Iris pigment epithelial cell (primary cell): Measurements from ENCODE around the gene MUC3A.
A peak's percentile ranks its signal among the peaks of the same experiment; 100 is the strongest.
"Not testable (repeated sequence)": the region's sequence is repeated elsewhere in the genome, so short reads cannot be mapped to it uniquely, and the experiment has no call there.

ENCODE experiments used
- DNase-seq: peaks from one replicate; pipeline ENCODE4 v3.0.0-alpha.2; 2011; ENCODE audit warnings: low read depth

MUC3A gene, protein sequence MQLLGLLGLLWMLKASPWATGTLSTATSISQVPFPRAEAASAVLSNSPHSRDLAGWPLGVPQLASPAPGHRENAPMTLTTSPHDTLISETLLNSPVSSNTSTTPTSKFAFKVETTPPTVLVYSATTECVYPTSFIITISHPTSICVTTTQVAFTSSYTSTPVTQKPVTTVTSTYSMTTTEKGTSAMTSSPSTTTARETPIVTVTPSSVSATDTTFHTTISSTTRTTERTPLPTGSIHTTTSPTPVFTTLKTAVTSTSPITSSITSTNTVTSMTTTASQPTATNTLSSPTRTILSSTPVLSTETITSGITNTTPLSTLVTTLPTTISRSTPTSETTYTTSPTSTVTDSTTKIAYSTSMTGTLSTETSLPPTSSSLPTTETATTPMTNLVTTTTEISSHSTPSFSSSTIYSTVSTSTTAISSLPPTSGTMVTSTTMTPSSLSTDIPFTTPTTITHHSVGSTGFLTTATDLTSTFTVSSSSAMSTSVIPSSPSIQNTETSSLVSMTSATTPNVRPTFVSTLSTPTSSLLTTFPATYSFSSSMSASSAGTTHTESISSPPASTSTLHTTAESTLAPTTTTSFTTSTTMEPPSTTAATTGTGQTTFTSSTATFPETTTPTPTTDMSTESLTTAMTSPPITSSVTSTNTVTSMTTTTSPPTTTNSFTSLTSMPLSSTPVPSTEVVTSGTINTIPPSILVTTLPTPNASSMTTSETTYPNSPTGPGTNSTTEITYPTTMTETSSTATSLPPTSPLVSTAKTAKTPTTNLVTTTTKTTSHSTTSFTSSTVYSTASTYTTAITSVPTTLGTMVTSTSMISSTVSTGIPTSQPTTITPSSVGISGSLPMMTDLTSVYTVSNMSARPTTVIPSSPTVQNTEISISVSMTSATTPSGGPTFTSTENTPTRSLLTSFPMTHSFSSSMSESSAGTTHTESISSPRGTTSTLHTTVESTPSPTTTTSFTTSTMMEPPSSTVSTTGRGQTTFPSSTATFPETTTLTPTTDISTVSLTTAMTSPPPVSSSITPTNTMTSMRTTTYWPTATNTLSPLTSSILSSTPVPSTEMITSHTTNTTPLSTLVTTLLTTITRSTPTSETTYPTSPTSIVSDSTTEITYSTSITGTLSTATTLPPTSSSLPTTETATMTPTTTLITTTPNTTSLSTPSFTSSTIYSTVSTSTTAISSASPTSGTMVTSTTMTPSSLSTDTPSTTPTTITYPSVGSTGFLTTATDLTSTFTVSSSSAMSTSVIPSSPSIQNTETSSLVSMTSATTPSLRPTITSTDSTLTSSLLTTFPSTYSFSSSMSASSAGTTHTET (N-terminal part only)

DNA sequence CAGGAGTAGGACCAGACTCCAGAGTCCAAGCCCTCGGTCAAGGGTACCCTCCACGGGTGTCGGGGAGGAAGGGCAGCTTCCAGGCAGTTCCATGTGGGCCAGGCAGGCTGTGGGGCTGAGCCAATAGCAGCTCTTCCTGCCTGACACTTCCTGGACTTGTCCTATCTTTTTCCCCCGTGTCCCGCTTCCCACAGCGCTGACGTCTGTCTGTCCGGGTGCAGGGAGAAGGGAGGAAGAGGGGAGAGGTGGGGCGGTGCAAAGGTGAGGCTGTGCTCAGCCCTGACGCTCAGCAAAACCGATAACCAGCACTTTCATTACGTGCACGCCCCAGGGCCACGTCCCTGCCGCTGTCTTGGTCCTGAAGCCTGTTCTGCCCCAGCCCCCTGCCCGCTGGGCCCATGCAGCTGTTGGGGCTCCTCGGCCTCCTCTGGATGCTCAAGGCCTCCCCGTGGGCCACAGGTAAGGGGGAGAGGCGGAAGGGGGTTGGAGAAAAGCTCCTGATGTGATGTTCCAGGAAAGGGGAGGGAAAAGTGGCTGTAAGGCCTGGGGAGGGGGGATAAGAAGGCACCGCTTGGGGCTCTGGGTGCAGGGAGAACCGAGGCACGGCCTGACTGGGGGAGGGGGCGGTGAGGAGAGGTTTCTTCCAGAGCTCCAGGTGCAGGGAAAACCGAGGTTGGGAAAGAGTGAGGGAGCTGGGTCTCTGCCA, at the start of gene MUC3A:
TSS of gene MUC3A (plus strand) at position 308 of the 706 bp plus-strand sequence. CDS start at position 399, 91 bp downstream.
- DNase-seq = no peak

DNA sequence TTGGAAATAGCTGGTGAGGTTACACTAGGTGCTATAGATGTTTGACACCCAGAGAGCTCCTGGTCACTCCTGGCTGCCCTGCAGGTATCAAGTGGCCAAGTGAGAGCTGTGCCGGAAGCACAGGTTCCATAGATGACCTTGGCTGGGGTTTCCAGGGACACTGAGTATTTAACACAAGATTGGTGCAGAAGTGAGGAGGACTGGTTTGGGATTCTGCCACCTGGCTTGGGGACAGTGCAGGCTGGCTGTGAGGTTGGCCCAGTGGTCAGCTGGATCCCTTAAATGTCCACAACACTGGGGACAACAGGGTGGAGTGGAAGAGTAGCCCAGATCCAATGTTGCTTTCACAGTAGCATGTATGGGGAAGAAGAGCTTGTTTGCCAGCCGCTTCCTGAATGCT, 48.4 kb upstream of the MUC3A start:
- DNase-seq = no peak

DNA sequence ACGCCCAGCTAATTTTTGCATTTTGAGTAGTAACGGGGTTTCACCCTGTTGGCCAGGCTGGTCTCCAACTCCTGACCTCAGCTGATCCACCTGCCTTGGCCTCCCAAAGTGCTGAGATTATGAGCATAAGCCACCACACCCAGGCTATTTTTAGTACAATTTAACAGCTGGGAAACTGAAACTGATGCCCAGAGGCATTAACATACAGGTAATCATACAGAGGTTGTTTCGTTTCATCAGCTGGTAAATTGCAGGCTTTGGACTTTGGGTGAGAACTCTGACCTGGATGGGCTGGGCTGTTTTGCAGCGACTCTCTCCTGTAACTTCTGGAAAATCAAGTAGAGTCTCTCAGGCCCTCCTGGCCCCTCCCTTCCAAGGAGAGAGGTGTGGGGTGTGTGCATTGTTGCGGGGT, 47.4 kb upstream of the MUC3A start:
- no peak for DNase-seq

DNA sequence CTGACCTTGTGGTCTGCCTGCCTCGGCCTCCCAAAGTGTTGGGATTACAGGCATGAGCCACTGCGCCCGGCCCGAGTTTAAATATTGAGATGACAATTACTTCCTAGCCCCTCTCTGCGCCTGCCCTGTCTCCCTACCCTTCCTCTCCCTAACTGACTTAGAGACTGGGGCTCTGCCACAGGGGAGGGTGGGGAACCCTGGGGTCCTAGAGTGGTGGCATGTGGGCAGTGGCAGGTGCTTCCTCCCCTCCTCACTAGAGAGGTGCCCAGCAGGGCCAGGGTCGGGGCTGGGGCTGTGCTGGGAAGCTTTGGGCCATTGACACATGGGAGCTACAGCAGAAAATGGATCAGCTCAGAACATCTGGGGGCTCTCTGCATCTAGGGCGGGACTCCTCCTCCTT, 46.7 kb upstream of the MUC3A start:
- DNase-seq = no peak

DNA sequence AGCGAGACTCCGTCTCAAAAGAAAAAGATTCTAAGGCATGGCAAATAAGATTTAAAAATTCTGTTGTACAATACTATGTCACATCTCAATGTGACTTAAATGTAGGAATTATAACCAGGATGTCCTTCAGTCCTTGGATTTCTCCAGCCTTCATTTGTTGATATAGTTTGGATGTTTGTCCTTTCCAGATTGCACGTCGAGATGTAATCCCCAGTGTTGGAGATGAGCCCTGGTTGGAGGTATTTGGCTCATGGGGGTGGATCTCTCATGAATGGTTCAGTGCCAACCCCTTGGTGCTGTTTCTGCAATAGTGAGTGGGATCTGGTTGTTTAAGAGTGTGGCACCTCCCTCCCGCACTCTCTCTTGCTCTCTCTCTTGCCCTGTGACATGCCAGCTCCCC, 40.8 kb upstream of the MUC3A start:
- DNase-seq = no peak

DNA sequence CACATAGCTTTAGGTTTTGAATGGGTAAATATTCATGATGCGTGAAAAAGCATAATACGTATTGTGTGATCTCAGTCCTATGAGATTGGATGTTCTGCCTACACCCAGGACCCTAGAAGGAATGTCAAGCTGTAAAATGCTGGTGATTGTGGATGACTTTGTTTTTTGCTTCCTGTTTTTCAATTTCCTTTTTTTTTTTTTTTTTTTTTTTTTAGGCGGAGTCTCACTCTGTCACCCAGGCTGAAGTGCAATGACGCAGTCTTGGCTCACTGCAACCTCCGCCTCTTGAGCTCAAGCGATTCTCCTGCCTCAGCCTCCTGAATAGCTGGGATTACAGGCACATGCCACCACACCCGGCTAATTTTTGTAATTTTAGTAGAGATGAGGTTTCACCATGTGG, 38.9 kb upstream of the MUC3A start:
- DNase-seq = not testable (repeated sequence)

DNA sequence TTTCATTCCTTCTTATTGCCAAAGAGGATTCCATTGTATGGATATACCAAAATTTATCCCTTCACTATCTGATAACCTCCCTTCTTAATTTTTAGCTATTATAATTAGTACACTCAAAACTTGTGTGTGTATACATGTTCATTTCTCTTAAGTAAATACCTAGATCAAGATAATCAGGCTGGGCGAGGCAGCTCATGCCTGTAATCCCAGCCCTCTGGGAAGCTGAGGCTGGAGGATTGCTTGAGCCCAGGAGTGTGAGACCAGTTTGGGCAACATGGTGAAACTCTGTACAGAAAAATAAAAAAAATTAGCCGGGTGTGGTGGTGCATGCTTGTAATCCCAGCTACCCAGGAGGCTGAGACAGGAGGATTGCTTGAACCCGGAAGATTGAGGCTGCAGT, 37.9 kb upstream of the MUC3A start:
- no peak for DNase-seq

DNA sequence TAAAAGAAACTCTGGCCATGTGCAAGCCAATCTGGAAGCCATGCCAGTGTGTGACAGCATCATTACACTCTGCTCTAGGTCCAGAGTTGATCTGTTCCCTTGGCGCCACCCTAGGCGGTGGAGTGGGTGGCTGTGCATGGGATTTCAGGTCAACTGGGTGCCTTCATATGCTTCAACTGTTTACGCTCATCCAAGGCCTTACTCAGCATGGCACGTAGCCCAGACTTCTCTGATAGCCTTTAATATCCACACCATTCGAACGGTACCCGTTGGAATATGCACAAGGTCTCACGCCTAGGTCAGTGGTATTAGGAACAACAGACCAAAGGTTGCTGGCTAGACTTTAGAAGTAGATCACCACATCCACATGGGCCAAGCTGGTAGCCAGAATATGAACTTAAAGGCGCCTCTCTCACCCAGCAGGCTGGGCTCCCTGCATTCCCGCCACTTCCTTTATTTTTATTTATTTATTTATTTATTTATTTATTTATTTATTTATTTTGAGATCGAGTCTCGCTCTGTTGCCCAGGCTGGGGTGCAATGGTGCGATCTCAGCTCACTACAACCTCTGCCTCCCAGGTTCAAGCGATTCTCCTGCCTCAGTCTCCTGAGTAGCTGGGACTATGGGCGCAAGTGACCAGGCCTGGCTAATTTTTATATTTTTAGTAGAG, 35.0 kb upstream of the MUC3A start:
- DNase-seq = no peak

DNA sequence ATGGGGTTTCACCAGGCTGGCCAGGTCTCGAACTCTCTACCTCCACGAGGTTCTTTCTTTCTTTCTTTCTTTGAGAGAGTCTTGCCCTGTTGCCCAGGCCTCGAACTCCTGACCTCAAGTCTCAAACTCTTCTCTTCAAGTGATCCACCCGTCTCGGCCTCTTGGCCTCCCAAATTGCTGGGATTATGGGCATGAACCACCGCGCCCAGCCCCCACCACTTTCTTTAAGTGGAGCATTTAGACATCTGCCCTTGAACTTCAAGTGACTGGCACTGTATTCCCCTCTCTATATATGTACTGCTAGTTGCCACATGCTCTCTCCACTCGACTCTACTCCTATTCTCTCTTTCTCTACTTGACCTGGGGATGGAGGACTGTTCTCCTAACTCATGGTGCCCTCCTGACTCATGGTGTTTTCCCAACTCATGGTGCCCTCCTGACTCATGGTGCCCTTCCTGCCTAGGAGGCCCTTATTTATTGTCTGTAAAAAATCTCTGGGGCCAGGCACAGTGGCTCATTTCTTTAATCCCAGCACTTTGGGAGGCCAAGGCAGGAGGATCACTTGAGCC, 34.4 kb upstream of the MUC3A start:
- DNase-seq = no peak

DNA sequence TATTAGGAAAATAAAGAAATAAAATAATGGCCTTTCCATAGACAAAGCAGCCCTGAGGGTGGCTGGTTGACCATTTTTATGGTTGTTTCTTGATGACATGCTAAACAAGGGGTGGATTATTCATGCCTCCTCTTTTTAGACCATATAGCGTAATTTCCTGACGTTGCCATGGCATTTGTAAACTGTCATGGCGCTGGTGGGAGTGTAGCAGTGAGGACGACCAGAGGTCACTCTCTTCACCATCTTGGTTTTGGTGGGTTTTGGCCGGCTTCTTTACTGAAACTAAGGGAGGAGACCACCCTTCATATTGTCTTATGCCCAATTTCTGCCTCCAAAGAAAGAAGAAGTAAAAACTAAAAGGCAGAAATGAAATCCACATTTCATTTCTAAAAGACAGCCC, 30.0 kb upstream of the MUC3A start:
- not testable (repeated sequence) for DNase-seq

DNA sequence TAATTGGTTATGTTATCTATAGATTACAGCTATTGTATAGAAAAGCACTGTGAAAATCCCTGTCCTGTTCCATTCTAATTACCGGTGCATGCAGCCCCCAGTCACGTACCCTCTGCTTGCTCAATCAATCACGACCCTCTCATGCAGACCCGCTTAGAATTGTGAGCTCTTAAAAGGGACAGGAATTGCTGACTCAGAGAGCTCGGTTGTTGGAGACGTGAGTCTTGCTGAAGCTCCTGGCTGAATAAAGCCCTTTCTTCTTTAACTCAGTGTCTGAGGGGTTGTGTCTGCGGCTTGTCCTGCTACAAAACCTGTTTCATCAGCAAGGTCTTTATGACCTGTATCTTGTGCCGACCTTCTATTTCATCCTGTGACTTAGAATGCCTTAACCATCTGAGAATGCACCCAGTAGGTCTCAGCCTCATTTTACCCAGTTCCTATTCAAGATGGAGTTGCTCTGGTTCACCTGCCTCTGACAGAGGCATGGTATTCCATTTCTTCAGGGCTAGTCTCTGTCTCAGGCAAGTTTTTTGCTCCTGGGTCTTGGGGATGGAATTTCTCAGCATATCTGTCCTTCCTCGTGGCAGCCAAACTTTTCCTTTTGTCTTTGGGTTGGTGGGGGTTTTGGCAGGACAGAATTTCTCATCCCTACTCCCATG, 29.4 kb upstream of the MUC3A start:
- DNase-seq = not testable (repeated sequence)

DNA sequence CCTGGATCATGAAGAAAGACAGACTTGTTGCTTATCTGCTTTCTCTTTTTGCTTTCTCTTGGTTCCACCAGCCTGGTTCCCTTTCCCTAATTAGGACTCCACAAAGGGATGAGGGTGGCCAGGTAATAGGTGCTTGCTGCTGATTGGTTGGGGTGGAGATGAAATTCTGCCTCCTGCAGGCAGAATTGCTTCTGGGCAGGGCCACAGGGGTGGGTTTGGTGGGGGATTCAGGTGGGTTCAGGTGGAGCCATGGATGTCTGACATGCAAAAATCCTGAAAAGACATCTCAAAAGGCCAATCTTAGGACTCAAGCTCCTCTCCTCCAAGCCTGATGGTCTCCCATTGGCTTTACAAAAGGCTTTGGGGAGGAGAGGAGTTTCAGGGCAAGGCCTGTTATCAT, 28.3 kb upstream of the MUC3A start:
- DNase-seq = no peak

DNA sequence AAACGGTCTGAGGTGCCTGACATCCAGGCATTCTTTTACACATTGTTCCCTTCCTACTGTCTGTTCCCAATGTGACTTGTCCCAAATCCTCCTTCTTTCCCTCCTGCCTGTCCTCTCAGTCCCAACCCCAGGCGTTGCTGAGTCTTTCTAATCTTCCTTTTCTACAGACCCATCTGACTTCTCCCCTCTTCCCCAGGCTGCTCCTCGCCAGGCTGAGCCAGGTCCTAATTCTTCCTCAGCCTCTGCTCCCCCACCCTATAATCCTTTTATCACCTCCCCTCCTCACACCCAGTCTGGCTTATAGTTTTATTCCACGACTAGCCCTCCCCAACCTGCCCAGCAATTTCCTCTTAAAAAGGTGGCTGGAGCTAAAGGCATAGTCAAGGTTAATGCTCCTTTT, 25.7 kb upstream of the MUC3A start:
- DNase-seq = not testable (repeated sequence)

DNA sequence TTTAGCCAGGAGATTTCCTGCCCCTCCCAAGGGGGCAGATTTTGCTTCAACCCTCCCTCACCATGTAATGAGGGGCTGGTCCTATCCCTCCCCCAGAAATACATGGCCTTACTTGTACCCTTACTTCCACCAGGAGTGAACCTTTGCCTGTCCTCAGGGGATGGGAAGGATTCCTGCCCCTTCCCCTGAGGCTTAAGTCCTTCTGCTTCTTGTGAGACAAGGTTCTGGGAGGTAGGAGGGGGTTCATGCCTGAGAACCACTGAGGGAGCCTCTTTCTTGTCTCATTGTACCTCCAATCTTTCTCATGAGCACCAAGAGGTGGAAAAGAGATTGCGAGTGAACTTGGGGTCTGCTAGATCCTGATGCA, 19.5 kb upstream of the MUC3A start:
- DNase-seq = no peak

DNA sequence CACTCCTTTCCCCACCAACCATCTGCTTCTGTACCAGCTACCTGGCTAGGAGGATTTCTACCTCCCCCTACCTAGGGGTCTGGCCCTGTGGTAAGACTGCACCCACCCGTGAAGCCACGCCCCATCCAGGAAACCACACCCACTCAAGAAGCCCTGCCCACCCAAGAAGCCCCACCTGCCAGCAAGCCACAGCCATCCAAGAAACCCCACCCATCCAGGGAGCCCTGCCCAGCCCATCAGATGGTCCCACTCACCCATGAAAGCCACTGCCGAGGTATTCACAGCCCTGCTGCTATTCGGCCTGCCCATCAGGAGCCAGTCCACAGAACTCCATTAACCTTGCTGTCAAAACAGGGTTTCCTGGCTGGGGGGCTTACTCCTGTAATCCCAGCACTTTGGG, 15.6 kb upstream of the MUC3A start:
- DNase-seq = no peak

DNA sequence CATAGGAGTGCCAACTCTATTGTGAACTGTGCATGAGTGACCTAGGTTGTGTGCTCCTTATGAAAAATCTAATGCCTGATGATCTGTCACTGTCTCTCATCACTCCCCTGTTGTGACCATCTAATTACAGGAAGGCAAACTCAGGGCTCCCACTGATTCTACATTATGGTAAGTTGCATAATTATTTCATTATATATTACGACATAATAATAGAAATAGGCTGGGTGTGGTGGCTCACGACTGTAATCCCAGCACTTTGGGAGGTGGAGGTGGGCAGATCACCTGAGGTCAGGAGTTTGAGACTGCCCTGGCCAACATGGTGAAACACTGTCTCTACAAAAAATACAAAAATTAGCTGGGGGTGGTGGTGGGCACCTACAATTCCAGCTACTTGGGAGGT, 14.0 kb upstream of the MUC3A start:
- not testable (repeated sequence) for DNase-seq

DNA sequence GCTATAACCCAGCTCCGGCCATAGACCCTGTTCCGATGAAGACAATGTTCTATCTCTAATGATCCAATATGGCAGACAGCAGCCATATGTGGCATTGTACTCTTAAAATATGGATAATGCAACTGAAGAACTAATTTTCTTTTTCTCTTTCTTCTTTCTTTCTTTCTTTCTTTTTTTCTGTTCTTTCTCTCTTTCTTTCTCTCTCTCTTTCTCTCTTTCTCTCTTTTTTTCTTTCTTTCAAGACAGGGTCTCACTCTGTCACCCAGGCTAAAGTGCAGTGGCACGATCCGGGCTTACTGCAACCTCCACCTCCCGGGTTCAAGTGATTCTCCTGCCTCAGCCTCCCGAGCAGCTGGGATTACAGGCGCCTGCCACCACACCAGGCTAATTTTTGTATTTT, 13.2 kb upstream of the MUC3A start:
- not testable (repeated sequence) for DNase-seq

DNA sequence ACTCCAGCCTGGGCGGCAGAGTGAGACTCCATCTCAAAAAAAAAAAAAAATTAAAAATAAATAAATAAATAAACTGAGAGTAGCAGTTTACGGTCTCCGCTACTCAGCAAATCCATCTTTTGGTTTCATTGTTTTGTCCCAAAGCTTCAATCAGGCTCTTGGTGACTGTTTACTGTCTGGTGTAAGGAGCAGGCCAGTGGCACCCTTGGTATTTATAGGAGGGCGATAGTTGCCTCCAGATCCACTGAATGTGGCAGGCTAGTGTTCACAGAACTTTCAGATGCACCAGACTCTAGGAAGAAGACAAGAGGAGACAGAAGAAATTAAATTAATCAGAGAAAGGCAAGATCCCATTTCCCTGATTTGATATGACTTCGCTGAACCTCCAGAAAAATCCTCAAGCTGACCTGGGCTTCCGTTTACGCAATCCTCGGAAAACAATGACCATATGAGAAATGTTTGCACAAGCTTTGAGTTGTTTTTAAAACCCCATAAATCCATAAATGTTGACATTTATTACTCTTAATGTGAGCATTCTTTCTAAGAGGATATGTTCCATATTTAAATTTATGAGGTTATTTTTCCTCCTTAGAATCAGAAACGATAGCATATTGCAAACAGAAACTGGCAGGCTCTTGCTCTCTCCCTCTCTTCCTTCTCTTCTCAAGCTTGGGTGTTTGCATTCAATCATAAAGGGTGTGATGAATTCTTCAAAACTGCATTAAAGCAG, 7.1 kb upstream of the MUC3A start:
- DNase-seq = peak; percentile 45

DNA sequence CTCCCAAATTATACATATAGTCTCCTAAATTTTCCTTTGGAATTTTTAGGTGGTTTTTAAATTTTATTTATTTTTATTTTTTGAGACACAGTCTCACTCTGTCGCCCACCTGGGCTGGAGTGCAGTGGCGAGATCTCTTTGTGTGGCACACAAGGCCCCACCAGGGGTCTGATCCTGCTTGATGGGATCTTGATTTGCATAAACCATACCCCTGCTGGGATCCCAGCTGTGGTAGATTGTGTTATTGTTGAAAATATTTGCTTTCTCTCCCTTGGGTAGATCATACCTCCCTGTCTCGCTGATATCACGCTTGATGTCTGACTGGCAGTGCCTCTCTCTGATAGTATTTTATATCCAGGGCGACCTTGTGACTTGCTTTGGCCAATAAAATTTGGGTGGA, 5.6 kb upstream of the MUC3A start:
- no peak for DNase-seq

DNA sequence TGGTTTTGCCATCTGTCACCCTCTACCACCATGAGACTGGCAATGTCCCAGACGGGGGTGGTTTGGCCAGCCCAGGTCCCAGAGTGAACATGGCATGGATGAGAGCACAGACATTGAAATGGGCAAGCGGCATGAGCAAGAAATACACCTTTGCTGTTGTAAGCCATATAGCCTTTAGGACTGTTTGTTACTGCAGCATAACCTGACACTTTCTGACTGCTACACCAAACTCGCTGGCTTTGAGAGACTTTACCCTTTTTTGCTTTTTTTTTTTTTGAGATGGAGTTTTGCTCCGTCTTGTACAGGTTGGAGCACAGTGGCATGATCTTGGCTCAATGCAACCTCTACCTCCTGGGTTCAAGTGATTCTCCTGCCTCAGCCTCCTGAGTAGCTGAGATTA, 5.2 kb upstream of the MUC3A start:
- no peak for DNase-seq
